ENCODE measurements around the gene LSP1. TPM values are rescaled to one million over a fixed set of nuclear protein-coding genes. Genes with fewer than 3 reads are reported as not detected.

Gene LSP1
- total RNA-seq, 1 donor from 2014 or later, result 43.1 TPM

- DNase-seq (ENCODE audit: low spot score), result peak; percentile 75
Observed at GRCh38 chr11:1837171-1838076, 15.5 kb upstream of the LSP1 start.

- DNase-seq (ENCODE audit: low spot score), result no peak
Observed at GRCh38 chr11:1838077-1838425, 14.8 kb upstream of the LSP1 start.

DNA sequence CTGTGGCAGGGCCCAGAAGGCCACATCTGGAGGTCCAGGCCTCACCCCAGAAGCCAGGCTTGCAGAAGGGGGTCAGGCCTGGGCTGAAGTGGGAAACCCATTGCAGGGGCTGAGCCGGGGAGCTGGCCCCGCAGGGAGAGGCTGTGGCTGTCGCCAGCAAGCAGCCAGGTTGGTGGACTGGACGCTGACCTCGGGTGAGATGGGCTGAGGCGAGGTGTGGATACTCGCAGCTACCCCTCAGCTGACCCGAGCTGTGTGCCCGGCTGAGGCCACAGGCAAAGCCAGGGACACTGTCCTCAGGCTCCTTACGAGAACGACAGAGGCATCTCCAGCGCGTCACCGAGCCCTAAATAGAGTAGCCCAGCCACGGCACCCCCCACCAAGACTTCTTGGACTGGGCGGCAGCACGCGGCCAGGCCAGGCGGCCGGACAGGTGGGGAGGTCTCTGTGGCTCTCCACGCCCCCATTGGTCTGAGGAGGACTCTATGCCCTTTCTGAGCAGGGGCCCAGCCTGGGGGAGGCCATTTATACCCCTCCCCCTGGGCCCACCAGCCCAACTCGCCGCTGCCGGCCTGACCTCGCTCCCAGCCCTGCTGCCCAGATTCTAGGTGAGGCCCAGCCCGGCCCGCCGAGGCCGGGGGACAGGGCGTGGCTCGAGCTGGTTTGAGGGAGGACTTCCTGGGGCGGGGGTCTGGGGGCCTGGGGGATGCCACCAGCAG, 14.3 kb upstream of the LSP1 start, which contains the start of gene TNNI2:
Gene TNNI2 (plus strand): TSS at position 556 of the 719 bp plus-strand sequence. CDS start 716 bp downstream, outside the sequence.
- no peak for DNase-seq (ENCODE audit: low spot score)

- no peak for DNase-seq (ENCODE audit: low spot score)
Observed at GRCh38 chr11:1839204-1839923, 13.5 kb upstream of the LSP1 start.

GRCh38 chr11:1839924-1840779, 12.7 kb upstream of the LSP1 start:
- peak; percentile 62 for DNase-seq (ENCODE audit: low spot score)

DNA sequence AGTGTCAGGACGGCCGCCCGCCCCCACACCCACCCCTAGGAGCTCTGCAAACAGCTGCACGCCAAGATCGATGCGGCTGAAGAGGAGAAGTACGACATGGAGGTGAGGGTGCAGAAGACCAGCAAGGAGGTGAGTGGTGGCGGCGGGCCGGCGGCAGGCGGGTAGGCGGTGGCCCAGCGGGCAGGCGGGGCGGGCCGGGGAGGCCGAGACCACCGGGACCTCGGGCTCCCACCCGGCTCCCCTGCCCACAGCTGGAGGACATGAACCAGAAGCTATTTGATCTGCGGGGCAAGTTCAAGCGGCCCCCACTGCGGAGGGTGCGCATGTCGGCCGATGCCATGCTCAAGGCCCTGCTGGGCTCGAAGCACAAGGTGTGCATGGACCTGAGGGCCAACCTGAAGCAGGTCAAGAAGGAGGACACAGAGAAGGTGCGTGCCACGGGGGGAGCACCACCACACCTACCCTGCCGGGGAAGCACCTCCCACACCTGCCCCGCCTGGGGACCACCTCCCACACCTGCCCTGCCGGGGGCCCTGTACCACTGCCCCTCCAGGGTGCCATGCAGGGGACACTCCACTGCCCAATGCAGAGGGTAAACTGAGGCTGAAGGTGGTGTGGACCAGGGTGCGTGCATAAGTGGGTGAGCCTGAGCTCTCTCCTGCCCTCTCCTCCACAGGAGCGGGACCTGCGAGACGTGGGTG, 12.0 kb upstream of the LSP1 start:
- no peak for DNase-seq (ENCODE audit: low spot score)

GRCh38 chr11:1841511-1842148, 11.3 kb upstream of the LSP1 start:
- no peak for DNase-seq (ENCODE audit: low spot score)

- DNase-seq (ENCODE audit: low spot score), result peak; percentile 91
Observed at GRCh38 chr11:1842149-1843097, 10.5 kb upstream of the LSP1 start.

GRCh38 chr11:1843098-1843473, 9.8 kb upstream of the LSP1 start:
- DNase-seq (ENCODE audit: low spot score), result no peak

GRCh38 chr11:1843796-1844195, 9.1 kb upstream of the LSP1 start:
- DNase-seq (ENCODE audit: low spot score), result no peak

GRCh38 chr11:1844221-1845094, 8.4 kb upstream of the LSP1 start:
- DNase-seq (ENCODE audit: low spot score), result peak; percentile 75

DNA sequence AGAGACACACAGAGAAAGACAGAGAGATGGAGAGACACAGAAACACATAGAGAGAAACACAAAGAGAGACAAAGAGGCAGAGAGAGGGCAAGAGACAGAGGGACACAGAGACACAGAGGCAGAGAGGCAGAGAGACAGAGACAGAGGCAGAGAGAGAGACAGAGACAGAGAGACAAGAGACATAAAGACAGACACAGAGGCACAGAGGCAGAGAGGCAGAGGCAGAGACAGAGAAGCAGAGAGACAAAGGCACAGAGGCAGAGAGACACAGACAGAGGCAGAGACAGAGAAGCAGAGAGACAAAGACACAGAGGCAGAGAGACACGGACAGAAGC, 7.8 kb upstream of the LSP1 start:
- no peak for DNase-seq (ENCODE audit: low spot score)

DNA sequence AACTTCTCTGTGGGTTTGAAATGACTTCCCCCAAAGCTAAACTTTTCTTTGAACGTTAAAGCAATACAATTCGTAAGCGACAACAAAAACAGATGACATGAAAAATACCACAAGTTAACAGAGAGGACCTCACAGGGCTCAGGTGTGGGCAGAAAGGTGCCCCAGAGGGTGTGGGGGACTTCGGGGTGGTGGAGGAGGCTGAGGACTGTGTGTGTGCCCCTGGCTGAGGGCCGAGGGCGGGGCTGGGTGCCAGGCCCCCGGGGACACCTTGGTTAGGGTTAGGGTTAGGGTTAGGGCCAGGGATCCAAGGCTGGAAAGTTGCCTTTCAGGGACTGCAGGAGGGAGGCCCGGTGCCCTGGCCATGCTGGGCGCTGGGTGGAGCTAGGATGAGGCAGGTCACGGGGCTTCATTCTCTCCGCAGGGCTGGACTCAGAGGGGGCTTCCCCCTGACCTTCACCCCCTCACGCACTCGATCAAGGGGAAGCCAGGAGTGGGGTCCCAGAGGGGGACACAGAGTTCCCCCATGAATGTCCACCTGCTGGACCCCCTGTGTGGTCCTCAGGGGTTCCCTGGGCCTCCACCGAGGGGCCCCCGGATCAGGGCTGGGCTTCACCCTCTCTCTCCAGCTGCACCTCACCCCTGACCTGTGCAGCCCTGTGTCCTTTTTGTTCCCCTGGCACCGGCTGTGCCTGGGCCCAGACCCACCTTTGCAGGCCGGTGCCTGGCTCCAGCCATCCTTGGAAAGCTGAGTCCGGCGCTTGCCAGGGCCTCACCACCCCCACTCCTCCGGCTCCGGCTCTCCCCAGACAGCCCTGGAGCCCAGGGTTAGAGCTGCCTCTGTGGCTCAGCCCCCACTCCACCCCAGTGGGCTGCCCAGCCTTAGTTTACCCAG, 7.1 kb upstream of the LSP1 start:
- no peak for DNase-seq (ENCODE audit: low spot score)

- DNase-seq (ENCODE audit: low spot score), result no peak
Observed at GRCh38 chr11:1846453-1846932, 6.4 kb upstream of the LSP1 start.

DNA sequence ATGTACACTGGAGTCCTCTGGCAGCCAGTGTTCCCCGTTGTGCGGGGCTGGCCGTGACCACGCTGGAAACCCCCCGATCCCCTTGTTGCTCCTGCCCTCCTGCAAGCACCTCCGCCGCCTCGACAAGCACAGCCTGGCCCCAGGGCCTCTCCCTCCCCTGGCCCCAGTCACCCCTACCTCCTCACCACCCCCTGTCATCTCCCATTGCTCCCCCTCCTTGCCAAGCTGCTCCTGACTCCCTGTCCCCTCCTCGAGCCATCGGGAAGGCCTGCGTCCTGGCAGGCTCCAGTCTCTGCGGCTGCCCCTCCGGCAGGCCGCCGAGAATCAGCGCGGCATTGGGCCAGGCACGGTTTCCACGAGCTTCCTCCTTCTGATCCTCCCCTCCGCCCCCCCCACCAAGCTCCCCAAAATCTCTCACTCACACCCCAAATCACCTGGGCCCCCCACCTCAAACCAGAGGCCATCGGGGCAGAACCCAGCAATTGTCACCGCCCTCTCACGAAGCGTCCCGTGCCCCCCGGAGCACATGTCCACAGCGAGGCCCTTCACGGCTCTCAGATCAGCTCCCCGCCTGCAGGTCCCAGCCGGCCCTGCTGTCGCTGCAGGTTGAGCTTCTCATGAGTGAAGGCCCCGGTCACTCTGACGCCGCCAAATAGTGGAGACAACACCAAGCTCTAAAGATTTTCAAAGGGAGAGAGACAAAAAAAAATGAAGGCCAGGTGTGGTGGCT, 5.7 kb upstream of the LSP1 start:
- DNase-seq (ENCODE audit: low spot score), result no peak

DNA sequence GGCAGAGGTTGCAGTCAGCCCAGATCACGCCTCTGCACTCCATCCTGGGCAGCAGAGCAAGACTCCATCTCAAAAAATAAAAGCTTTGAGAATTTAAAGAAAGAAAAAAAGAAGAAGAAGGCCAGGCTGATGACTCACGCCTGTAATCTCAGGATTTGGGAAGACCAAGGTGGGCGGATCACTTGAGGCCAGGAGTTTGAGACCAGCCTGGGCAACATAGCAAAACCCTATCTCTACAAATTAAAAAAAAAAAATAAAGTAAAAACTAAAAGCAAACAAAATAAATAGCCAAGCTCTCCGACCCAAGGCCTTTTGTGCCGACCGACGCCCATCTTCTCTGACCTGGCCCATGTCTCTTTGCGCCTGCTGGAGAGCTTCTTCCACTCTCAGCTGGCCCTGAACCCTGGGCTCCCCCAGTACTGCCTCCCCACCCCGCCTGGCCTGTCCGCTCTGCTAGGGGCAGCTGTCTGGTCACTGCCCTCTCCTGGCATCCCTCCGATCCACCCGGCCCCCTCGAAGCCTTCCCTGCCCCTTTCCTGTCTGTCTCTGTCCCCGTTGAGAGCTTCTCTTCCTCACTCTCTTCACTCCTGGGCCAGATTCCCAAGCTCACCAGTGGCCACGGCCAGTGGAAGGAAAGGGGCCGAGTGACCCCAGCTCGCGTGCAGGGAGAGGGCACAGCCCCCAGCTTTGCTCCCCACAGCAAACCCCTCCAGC, 4.8 kb upstream of the LSP1 start:
- no peak for DNase-seq (ENCODE audit: low spot score)

Measured in mucosa of gallbladder (tissue), 1 donor.